HepG2 (cell line): ENCODE results near the gene C19orf85. TPM values are rescaled to one million over a fixed set of nuclear protein-coding genes. Genes with fewer than 3 reads are reported as not detected.

Source experiments
- POLR2AphosphoS2 ChIP-seq: IDR thresholded peaks from 2 replicates; pipeline ENCODE4 v1.6.1; 2011; ENCODE audit warnings: low read depth, low read length, improper control_type of control experiment
- polyA plus RNA-seq, 8 experiments: library from polyadenylated mRNA; depleted of rRNA in 3 of 8; stranded (reverse) in 7 of 8; unstranded in 1 of 8; fragments of >200 nt; fragmentation: Illumina TruSeq in 4 of 8; extraction: Trizol in 4 of 8; gene quantifications; 2 replicates each; pipeline versions ENCODE4 v1.2.1 to v1.2.3, GENCODE V29; 2011 to 2016; ENCODE audit warnings: low read depth in 4 of 8, missing spikeins in 1 of 8, mixed read lengths in 1 of 8; ENCODE audit not compliant: insufficient read depth in 1 of 8
- total RNA-seq, 5 experiments: library from RNA; depleted of rRNA; stranded (reverse); fragments of >200 nt; fragmentation: Illumina TruSeq; extraction: Trizol; gene quantifications; 2 replicates each; pipeline ENCODE4 v1.2.3, GENCODE V29; 2016; ENCODE audit warnings: low read depth in 1 of 5
- TF ChIP-seq, protein P1 (sequence below): sonication (generic); formaldehyde crosslinking; IDR thresholded peaks from 2 replicates; pipeline ENCODE4 v1.5.0; 2020; ENCODE audit warnings: missing genetic modification reagents
- TF ChIP-seq, protein P2 (sequence below): sonication (generic); formaldehyde crosslinking; IDR thresholded peaks from 2 replicates; pipeline ENCODE4 v1.4.0; 2020; ENCODE audit warnings: missing genetic modification reagents

C19orf85 gene
- total and polyA plus RNA-seq, 2 of the 13 experiments (the other 11 are each of a cell fraction or from before 2014, with no cell fraction given), result not detected

- TF ChIP-seq, protein P1, sequence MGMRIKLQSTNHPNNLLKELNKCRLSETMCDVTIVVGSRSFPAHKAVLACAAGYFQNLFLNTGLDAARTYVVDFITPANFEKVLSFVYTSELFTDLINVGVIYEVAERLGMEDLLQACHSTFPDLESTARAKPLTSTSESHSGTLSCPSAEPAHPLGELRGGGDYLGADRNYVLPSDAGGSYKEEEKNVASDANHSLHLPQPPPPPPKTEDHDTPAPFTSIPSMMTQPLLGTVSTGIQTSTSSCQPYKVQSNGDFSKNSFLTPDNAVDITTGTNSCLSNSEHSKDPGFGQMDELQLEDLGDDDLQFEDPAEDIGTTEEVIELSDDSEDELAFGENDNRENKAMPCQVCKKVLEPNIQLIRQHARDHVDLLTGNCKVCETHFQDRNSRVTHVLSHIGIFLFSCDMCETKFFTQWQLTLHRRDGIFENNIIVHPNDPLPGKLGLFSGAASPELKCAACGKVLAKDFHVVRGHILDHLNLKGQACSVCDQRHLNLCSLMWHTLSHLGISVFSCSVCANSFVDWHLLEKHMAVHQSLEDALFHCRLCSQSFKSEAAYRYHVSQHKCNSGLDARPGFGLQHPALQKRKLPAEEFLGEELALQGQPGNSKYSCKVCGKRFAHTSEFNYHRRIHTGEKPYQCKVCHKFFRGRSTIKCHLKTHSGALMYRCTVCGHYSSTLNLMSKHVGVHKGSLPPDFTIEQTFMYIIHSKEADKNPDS (CRISPR knock-in tag), result no peak
- no peak for TF ChIP-seq POLR2AphosphoS2
- TF ChIP-seq, protein P2, sequence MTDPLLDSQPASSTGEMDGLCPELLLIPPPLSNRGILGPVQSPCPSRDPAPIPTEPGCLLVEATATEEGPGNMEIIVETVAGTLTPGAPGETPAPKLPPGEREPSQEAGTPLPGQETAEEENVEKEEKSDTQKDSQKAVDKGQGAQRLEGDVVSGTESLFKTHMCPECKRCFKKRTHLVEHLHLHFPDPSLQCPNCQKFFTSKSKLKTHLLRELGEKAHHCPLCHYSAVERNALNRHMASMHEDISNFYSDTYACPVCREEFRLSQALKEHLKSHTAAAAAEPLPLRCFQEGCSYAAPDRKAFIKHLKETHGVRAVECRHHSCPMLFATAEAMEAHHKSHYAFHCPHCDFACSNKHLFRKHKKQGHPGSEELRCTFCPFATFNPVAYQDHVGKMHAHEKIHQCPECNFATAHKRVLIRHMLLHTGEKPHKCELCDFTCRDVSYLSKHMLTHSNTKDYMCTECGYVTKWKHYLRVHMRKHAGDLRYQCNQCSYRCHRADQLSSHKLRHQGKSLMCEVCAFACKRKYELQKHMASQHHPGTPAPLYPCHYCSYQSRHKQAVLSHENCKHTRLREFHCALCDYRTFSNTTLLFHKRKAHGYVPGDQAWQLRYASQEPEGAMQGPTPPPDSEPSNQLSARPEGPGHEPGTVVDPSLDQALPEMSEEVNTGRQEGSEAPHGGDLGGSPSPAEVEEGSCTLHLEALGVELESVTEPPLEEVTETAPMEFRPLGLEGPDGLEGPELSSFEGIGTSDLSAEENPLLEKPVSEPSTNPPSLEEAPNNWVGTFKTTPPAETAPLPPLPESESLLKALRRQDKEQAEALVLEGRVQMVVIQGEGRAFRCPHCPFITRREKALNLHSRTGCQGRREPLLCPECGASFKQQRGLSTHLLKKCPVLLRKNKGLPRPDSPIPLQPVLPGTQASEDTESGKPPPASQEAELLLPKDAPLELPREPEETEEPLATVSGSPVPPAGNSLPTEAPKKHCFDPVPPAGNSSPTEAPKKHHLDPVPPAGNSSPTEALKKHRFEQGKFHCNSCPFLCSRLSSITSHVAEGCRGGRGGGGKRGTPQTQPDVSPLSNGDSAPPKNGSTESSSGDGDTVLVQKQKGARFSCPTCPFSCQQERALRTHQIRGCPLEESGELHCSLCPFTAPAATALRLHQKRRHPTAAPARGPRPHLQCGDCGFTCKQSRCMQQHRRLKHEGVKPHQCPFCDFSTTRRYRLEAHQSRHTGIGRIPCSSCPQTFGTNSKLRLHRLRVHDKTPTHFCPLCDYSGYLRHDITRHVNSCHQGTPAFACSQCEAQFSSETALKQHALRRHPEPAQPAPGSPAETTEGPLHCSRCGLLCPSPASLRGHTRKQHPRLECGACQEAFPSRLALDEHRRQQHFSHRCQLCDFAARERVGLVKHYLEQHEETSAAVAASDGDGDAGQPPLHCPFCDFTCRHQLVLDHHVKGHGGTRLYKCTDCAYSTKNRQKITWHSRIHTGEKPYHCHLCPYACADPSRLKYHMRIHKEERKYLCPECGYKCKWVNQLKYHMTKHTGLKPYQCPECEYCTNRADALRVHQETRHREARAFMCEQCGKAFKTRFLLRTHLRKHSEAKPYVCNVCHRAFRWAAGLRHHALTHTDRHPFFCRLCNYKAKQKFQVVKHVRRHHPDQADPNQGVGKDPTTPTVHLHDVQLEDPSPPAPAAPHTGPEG (CRISPR knock-in tag), result no peak
Observed at GRCh38 chr19:55494172-55494761, 29.7 kb upstream of the C19orf85 start (continued).
